Natural killer cell treated with Interleukin-12 subunit alpha and Interleukin-12 subunit beta and Interleukin-15 and Interleukin-18, amount 100 ng/mL, for 72 hours (primary cell): Measurements from ENCODE around the gene LRG1. TPM values are rescaled to one million over a fixed set of nuclear protein-coding genes. Genes with fewer than 3 reads are reported as not detected.
"Not testable (repeated sequence)": the region's sequence is repeated elsewhere in the genome, so short reads cannot be mapped to it uniquely, and the experiment has no call there.

Source experiments
- ATAC-seq, 2 donors: fragments of 150-1000 bp; cut with Tn5 transposase in 1 of 2; sonication (Bioruptor Pico), chemical (Tn5 transposase) in 1 of 2; 2 replicates each; pipeline ENCODE4 v1.10.0; 2021
- DNase-seq: peaks from one replicate; pipeline ENCODE4 v3.0.0; 2022; ENCODE audit warnings: low spot score
- H3K27ac Mint-ChIP-seq, 2 donors: 1 replicate in 1 of 2; 2 replicates in 1 of 2; pipeline ENCODE4 v1.8.0; 2022; ENCODE audit warnings: mixed read lengths in 2 of 2, mild to moderate bottlenecking in 1 of 2, moderate library complexity in 1 of 2
- H3K27me3 Mint-ChIP-seq, 2 donors: 1 replicate in 1 of 2; 2 replicates in 1 of 2; pipeline ENCODE4 v1.8.0; 2022; ENCODE audit warnings: mixed read lengths in 2 of 2
- H3K36me3 Mint-ChIP-seq: one replicate; pipeline ENCODE4 v1.8.0; 2022; ENCODE audit warnings: mixed read lengths
- H3K4me1 Mint-ChIP-seq, 2 donors: 1 replicate in 1 of 2; 2 replicates in 1 of 2; pipeline ENCODE4 v1.8.0; 2022; ENCODE audit warnings: low read depth in 2 of 2, mixed read lengths in 2 of 2, mild to moderate bottlenecking in 1 of 2
- H3K4me3 Mint-ChIP-seq: one replicate; pipeline ENCODE4 v1.8.0; 2022; ENCODE audit warnings: mixed read lengths
- H3K9me3 Mint-ChIP-seq: 2 replicates; pipeline ENCODE4 v1.8.0; 2022; ENCODE audit warnings: mixed read lengths
- total RNA-seq, 2 donors: library from RNA; stranded (reverse); gene quantifications; one replicate each; pipeline ENCODE4 v1.2.3, GENCODE V29; 2022

The LRG1 gene
- total RNA-seq, 2 donors from 2014 or later = 0.36 TPM; not detected in 1

- H3K4me1 Mint-ChIP-seq = peaks cover 0 to 7% of the 10 kb centered on the region in 2 donors
- H3K27ac Mint-ChIP-seq = no peak within 1 kb of the TSS
- H3K9me3 Mint-ChIP-seq = no peaks in the 10 kb centered on the region
- ATAC-seq (peak; percentile 31 to 70), DNase-seq (no peak)
- peaks cover 7 to 14% of the 10 kb centered on the region in 2 donors for H3K27me3 Mint-ChIP-seq
- no peaks in the 10 kb centered on the region for H3K36me3 Mint-ChIP-seq
- H3K4me3 Mint-ChIP-seq = no peak within 1 kb of the TSS
Measured at GRCh38 chr19:4534836-4535658, 4.8 kb downstream of the LRG1 start, which contains the start of gene PLIN5. PLIN5 (minus strand) TSS chr19:4535224; CDS start chr19:4534074, 1,150 bp downstream.

GRCh38 chr19:4533835-4534424, 5.9 kb downstream of the LRG1 start:
- H3K27ac Mint-ChIP-seq = no peak overlapping the region
- peaks cover 0 to 3% of the 10 kb centered on the region in 2 donors for H3K4me1 Mint-ChIP-seq
- H3K4me3 Mint-ChIP-seq = no peak overlapping the region
- DNase-seq (no peak), ATAC-seq (no peak)
- no peaks in the 10 kb centered on the region for H3K36me3 Mint-ChIP-seq
- peaks cover 7 to 8% of the 10 kb centered on the region in 2 donors for H3K27me3 Mint-ChIP-seq
- H3K9me3 Mint-ChIP-seq = no peaks in the 10 kb centered on the region

DNA sequence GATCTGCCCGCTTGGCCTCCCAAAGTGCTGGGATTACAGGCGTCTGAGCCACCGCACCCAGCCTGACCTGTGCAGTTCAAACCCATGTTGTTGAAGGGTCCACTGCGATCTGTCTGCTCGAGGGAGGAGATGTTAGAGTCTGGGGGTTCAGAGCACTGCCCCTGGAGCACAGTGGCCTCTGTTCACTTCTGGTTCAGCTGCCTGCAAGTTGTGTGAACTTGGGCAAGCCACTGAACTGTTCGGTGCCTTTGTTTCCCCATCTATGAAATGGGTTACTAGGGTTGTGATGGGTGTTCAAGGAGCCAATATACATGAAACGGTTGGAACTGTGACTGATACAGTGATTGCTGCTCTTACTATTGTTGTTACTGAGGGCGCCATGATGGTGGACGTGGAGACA, 6.5 kb downstream of the LRG1 start:
- Mint-ChIP-seq H3K36me3 (no peaks in the 10 kb centered on the region), H3K4me1 (peaks cover 0 to 3% of the 10 kb centered on the region in 2 donors), H3K27ac (no peak overlapping the region), H3K9me3 (no peaks in the 10 kb centered on the region), H3K4me3 (no peak overlapping the region), H3K27me3 (peaks cover 7% of the 10 kb centered on the region in 2 donors)
- no peak for ATAC-seq
- DNase-seq = no peak

DNA sequence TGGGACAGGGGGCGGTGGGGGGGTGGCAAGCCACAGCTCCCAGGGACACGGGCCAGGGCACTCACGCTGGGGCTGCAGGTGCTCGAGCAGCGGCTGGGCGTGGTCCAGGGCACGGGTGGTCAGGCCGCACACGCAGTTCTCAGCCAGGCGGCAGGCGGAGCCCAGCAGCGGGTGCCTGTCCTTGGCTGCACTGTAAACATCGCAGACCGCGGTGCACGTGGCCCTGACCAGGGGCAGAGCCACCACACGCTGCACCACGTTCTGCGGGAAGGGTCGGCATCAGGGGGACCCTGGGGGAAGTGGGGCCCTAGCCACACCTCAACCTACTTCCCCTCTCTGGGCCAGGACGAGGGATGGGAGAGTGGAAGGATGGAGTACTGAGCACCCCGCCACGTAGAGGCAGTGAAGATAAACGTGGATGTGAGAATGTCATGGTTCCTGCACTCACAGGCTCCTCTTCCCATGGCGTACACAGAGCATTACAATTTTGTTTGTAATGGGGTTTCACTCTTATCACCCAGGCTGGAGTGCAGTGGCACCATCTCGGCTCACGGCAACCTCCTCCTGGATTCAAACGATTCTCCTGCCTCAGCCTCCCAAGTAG, 8.2 kb downstream of the LRG1 start:
- Mint-ChIP-seq H3K4me1 (peaks cover 0 to 3% of the 10 kb centered on the region in 2 donors), H3K27ac (no peak overlapping the region), H3K27me3 (peaks cover 7% of the 10 kb centered on the region in 2 donors), H3K4me3 (no peak overlapping the region), H3K36me3 (no peaks in the 10 kb centered on the region), H3K9me3 (no peaks in the 10 kb centered on the region)
- no peak for DNase-seq
- peak in 1 of 2 donors; percentile 26 for ATAC-seq

GRCh38 chr19:4529924-4530522, 9.8 kb downstream of the LRG1 start:
- no peaks in the 10 kb centered on the region for H3K36me3 Mint-ChIP-seq
- no peaks in the 10 kb centered on the region for H3K9me3 Mint-ChIP-seq
- H3K27ac Mint-ChIP-seq = no peak overlapping the region
- no peaks in the 10 kb centered on the region for H3K4me1 Mint-ChIP-seq
- H3K4me3 Mint-ChIP-seq = no peak overlapping the region
- peaks cover 0 to 4% of the 10 kb centered on the region in 2 donors for H3K27me3 Mint-ChIP-seq
- DNase-seq (no peak), ATAC-seq (no peak)

DNA sequence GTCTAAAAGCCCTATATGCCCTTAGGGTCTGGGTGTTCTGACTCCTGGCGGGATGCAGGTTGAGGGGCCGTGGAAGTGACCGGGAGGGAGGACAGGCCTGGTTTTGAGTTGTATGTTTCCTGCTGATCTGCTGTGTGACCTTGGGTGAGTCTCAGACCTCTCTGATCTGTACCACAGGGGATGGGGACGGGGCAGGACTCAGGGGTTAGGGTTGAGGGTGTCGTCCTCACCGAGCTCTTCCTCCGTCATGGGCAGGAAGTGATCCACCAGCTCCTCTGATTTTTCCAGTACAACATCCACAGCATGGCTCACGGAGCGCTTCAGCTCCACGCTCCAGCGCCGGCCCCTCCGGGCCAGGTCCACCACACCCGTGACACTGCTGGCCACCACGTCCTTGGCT, 11.0 kb downstream of the LRG1 start:
- H3K27ac Mint-ChIP-seq = no peak overlapping the region
- ATAC-seq = no peak
- no peaks in the 10 kb centered on the region for H3K9me3 Mint-ChIP-seq
- H3K36me3 Mint-ChIP-seq = no peaks in the 10 kb centered on the region
- no peak overlapping the region for H3K4me3 Mint-ChIP-seq
- H3K4me1 Mint-ChIP-seq = no peaks in the 10 kb centered on the region
- no peak for DNase-seq
- H3K27me3 Mint-ChIP-seq = peaks cover 0 to 4% of the 10 kb centered on the region in 2 donors

DNA sequence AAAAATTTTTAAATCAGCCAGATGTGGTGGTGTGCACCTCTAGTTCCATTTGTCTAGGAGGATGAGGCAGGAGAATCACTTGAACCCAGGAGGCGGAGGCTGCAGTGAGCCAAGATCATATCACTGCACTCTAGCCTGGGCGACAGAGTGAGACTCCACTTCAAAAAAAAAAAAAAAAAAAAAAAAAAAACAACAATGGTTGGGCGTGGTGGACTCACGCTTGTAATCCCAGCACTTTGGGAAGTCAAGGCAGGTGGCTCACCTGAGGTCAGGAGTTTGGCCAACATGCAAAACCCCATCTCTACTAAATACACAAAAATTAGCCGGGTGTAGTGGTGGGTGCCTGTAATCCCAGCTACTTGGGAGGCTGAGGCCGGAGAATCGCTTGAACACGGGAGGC, 12.5 kb downstream of the LRG1 start:
- H3K4me1 Mint-ChIP-seq, H3K4me3 Mint-ChIP-seq, H3K9me3 Mint-ChIP-seq, DNase-seq, H3K27ac Mint-ChIP-seq, ATAC-seq, H3K36me3 Mint-ChIP-seq, H3K27me3 Mint-ChIP-seq: not testable (repeated sequence)

DNA sequence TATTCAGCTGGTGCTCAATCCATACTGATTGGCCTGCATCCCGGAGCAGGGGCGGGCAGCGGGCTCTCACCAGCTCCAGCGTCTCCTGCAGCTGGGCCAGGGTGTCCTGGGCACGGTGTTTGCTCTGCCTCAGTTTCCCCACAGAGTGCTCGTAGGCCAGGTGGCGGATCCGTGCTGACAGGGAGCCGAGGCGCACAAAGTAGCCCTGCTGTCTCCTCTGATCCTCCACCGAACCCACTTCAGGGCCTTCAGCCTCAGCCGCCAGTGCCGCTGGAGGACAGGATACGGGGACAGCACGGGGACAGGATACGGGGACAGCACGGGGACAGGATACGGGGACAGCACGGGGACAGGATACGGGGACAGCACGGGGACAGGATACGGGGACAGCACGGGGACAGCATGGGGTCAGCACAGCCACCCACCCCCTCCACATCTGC, 14.3 kb downstream of the LRG1 start:
- Mint-ChIP-seq H3K4me3 (no peak overlapping the region), H3K4me1 (no peaks in the 10 kb centered on the region), H3K27ac (no peak overlapping the region), H3K27me3 (no peaks in the 10 kb centered on the region), H3K9me3 (no peaks in the 10 kb centered on the region), H3K36me3 (no peaks in the 10 kb centered on the region)
- ATAC-seq (peak in 1 of 2 donors; percentile 7), DNase-seq (no peak)

GRCh38 chr19:4524808-4525562, 14.9 kb downstream of the LRG1 start:
- Mint-ChIP-seq H3K4me1 (no peaks in the 10 kb centered on the region), H3K27me3 (no peaks in the 10 kb centered on the region), H3K36me3 (no peaks in the 10 kb centered on the region), H3K27ac (no peak overlapping the region), H3K9me3 (no peaks in the 10 kb centered on the region), H3K4me3 (no peak overlapping the region)
- DNase-seq (no peak), ATAC-seq (peak; percentile 50 to 72)

GRCh38 chr19:4523306-4524110, 16.3 kb downstream of the LRG1 start:
- Mint-ChIP-seq H3K9me3 (no peaks in the 10 kb centered on the region), H3K27me3 (peaks cover 0 to 3% of the 10 kb centered on the region in 2 donors), H3K4me3 (no peak overlapping the region), H3K4me1 (peaks cover 0 to 3% of the 10 kb centered on the region in 2 donors), H3K27ac (no peak overlapping the region), H3K36me3 (no peaks in the 10 kb centered on the region)
- peak in 1 of 2 donors; percentile 31 for ATAC-seq
- no peak for DNase-seq

DNA sequence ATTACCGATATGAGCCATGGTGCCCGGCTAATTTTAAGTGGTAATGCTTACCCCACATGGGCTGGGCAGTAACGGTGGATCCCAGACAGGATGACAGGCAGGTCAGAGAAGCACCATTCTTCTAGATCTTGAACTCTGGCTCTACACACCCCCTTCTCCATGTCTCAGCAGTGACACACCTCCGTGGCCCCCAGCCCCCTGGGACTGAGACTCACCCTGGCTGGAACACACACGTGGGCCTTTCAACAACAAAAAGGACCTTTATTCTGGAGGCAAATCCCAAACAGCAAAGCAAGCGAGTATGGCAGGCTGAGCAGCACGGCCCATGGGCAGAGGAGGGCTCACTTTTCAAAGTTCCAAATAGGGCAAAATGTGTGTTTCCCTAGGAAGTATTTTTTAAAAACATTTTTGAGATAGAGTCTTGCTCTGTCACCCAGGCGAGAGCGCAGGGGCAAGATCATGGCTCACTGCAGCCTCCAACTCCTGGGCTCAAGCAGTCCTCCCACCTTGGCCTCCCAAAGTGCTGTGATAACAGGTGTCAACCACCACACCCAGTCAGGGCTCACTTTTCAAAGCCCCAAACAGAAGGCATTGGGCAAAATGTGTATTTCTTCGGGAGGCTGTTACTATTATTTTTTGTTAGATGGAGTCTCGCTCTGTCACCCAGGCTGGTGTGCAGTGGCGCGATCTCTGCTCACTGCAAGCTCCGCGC, 17.4 kb downstream of the LRG1 start:
- peaks cover 0 to 3% of the 10 kb centered on the region in 2 donors for H3K27me3 Mint-ChIP-seq
- no peak overlapping the region for H3K4me3 Mint-ChIP-seq
- no peak overlapping the region for H3K27ac Mint-ChIP-seq
- H3K4me1 Mint-ChIP-seq = peaks cover 0 to 3% of the 10 kb centered on the region in 2 donors
- DNase-seq = no peak
- no peaks in the 10 kb centered on the region for H3K9me3 Mint-ChIP-seq
- no peaks in the 10 kb centered on the region for H3K36me3 Mint-ChIP-seq
- no peak for ATAC-seq

- no peak for ATAC-seq
- Mint-ChIP-seq H3K36me3 (no peaks in the 10 kb centered on the region), H3K4me1 (peaks cover 0 to 3% of the 10 kb centered on the region in 2 donors), H3K9me3 (no peaks in the 10 kb centered on the region), H3K4me3 (no peak overlapping the region), H3K27ac (no peak overlapping the region), H3K27me3 (peaks cover 0 to 3% of the 10 kb centered on the region in 2 donors)
- no peak for DNase-seq
Measured at GRCh38 chr19:4521888-4522242, 18.0 kb downstream of the LRG1 start.
